Measurements from ENCODE around the gene CEP192.

Gene CEP192

GRCh38 chr18:12948050-12948804 is 42.9 kb upstream of the CEP192 start:
- H3K4me3 ChIP-seq (ENCODE audit: low read depth, low read length) = peak overlapping the region; percentile 74
- peak; percentile 97 for DNase-seq (ENCODE audit: low read depth)
- no peak for TF ChIP-seq CTCF (conservative IDR thresholded peaks at IDR 0.05; ENCODE audit: low read depth, low read length)

GRCh38 chr18:12958478-12958877 is 32.7 kb upstream of the CEP192 start:
- no peak for DNase-seq (ENCODE audit: low read depth)
- no peak overlapping the region for H3K4me3 ChIP-seq (ENCODE audit: low read depth, low read length)
- TF ChIP-seq CTCF (conservative IDR thresholded peaks at IDR 0.05; ENCODE audit: low read depth, low read length) = no peak

- H3K4me3 ChIP-seq (ENCODE audit: low read depth, low read length) = no peak overlapping the region
- DNase-seq (ENCODE audit: low read depth) = no peak
- TF ChIP-seq CTCF (conservative IDR thresholded peaks at IDR 0.05; ENCODE audit: low read depth, low read length) = no peak
These were observed 30.8 kb upstream of the CEP192 start for GRCh38 chr18:12960395-12960794.

GRCh38 chr18:12960853-12961397 is 30.2 kb upstream of the CEP192 start:
- peak; percentile 30 for DNase-seq (ENCODE audit: low read depth)
- H3K4me3 ChIP-seq (ENCODE audit: low read depth, low read length) = no peak overlapping the region
- TF ChIP-seq CTCF (conservative IDR thresholded peaks at IDR 0.05; ENCODE audit: low read depth, low read length) = no peak

DNA sequence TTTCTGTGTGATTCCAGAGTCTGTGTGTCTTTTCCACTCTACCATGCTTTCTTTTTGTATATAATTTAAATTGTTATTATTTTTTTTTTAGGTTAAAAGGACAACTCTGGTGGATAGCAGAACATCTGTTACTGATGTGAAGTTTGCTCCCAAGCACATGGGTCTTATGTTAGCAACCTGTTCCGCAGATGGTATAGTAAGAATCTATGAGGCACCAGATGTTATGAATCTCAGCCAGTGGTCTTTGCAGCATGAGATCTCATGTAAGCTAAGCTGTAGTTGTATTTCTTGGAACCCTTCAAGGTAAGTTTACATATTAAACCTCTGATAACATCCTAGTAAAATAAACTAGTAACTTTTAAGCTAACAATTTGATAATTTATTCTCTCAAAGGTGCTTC is 28.1 kb upstream of the CEP192 start:
- no peak overlapping the region for H3K4me3 ChIP-seq (ENCODE audit: low read depth, low read length)
- DNase-seq (ENCODE audit: low read depth) = no peak
- no peak for TF ChIP-seq CTCF (conservative IDR thresholded peaks at IDR 0.05; ENCODE audit: low read depth, low read length)

GRCh38 chr18:12968115-12968514 is 23.0 kb upstream of the CEP192 start:
- no peak overlapping the region for H3K4me3 ChIP-seq (ENCODE audit: low read depth, low read length)
- no peak for TF ChIP-seq CTCF (conservative IDR thresholded peaks at IDR 0.05; ENCODE audit: low read depth, low read length)
- no peak for DNase-seq (ENCODE audit: low read depth)

GRCh38 chr18:12968619-12969018 is 22.5 kb upstream of the CEP192 start:
- no peak for DNase-seq (ENCODE audit: low read depth)
- TF ChIP-seq CTCF (conservative IDR thresholded peaks at IDR 0.05; ENCODE audit: low read depth, low read length) = no peak
- no peak overlapping the region for H3K4me3 ChIP-seq (ENCODE audit: low read depth, low read length)

Data from choroid plexus epithelial cell (primary cell).